MM.1S (cell line): ENCODE data around the gene USP12.

Source experiments
- CTCF ChIP-seq: fragments of 300-600 bp; sonication (generic); IDR thresholded peaks from 2 replicates; pipeline ENCODE4 v1.5.1; 2016; ENCODE audit warnings: antibody characterized with exemption, low read length, mixed read lengths
- EZH2 ChIP-seq: fragments of 300-600 bp; sonication (generic); optimal IDR thresholded peaks from 2 replicates; pipeline ENCODE3; 2017; ENCODE audit warnings: low read depth, mild to moderate bottlenecking, antibody characterized with exemption, low read length, mixed read lengths

GRCh38 chr13:27027086-27027667, 144.4 kb downstream of the USP12 start:
- TF ChIP-seq EZH2 (no peak), CTCF (no peak)
